Fibroblast of the aortic adventitia (primary cell): ENCODE data around the gene CDH12. TPM values are rescaled to one million over a fixed set of nuclear protein-coding genes. Genes with fewer than 3 reads are reported as not detected.

Experiments used
- DNase-seq: peaks from one replicate; pipeline ENCODE4 v3.0.0-alpha.2; 2010; ENCODE audit warnings: low read depth
- H3K4me3 ChIP-seq: 2 replicates; pipeline ENCODE4 v1.5.1; 2011; ENCODE audit warnings: low read depth, mild to moderate bottlenecking, control low read depth, low read length, moderate library complexity
- total RNA-seq: library from RNA; depleted of rRNA; stranded (reverse); fragments of >200 nt; gene quantifications from 2 replicates; pipeline ENCODE4 v1.2.3, GENCODE V29; 2012; ENCODE audit warnings: low replicate concordance
- TF ChIP-seq, protein P1 (sequence below): IDR thresholded peaks from 2 replicates; pipeline ENCODE4 v1.5.1; 2011; ENCODE audit warnings: mild to moderate bottlenecking, low read length, control low read depth, inconsistent platforms; ENCODE audit not compliant: insufficient read depth

The CDH12 gene
- total RNA-seq, 1 donor, result 0.09 TPM

DNA sequence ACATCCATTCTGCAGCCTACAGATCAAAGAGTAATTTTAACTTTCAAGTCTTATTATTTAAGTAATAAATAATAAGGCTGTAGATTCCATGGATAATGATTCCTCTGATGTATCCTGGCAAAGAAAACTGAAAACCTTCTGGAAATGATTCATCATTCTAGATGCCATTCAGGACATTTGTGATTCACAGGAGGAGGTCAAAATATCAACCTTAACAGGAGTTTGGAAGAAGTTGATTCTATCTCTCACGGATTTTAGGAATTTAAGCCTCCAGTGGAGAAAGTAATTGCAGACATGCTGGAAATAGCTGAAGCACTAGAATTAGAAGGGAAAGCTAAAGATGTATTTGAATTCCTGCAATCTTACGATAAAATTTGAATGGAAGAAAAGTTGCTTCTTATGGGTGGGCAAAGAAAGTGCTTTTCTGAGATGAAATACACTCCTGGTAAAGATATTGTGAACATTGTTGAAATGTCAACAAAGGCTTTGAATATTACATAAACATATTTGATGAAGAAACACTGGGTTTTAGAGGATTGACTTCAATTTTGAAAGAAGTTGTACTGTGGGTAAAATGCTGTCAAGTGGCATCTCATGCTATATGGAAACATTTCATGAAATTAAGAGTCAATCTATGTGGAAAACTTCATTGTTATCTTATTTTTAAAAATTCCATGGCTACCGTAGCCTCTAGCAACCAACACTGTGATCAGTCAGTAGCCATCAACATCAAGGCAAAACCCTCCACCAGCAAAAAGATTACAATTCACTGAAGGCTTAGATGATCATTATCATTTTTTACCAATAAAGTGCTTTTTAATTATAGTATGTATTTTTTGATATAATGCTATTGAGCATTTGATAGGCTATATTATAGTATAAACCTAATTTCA lies 1141.0 kb downstream of the CDH12 start:
- no peak overlapping the region for H3K4me3 ChIP-seq
- TF ChIP-seq, protein P1, sequence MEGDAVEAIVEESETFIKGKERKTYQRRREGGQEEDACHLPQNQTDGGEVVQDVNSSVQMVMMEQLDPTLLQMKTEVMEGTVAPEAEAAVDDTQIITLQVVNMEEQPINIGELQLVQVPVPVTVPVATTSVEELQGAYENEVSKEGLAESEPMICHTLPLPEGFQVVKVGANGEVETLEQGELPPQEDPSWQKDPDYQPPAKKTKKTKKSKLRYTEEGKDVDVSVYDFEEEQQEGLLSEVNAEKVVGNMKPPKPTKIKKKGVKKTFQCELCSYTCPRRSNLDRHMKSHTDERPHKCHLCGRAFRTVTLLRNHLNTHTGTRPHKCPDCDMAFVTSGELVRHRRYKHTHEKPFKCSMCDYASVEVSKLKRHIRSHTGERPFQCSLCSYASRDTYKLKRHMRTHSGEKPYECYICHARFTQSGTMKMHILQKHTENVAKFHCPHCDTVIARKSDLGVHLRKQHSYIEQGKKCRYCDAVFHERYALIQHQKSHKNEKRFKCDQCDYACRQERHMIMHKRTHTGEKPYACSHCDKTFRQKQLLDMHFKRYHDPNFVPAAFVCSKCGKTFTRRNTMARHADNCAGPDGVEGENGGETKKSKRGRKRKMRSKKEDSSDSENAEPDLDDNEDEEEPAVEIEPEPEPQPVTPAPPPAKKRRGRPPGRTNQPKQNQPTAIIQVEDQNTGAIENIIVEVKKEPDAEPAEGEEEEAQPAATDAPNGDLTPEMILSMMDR, result no peak
- DNase-seq, result no peak

DNA sequence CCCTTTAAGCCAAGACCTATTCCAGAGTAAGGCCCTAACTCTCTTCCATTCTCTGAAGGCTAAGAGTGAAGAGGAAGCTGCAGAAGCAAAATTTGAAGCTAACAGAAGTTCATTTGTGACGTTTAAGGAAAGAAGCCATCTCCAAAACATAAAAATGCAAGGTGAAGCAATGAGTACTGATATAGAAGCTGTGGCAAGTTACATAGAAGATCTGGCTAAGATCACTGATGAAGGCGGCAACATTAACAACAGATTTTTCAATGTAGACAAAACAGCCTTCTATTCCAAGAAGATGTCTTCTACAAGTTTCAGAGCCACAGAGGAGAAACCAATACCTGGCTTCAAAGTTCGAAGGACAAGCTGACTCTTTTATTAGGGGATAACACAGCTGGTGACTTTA lies 1143.4 kb downstream of the CDH12 start:
- H3K4me3 ChIP-seq, result no peak overlapping the region
- TF ChIP-seq, protein P1, result no peak
- no peak for DNase-seq

DNA sequence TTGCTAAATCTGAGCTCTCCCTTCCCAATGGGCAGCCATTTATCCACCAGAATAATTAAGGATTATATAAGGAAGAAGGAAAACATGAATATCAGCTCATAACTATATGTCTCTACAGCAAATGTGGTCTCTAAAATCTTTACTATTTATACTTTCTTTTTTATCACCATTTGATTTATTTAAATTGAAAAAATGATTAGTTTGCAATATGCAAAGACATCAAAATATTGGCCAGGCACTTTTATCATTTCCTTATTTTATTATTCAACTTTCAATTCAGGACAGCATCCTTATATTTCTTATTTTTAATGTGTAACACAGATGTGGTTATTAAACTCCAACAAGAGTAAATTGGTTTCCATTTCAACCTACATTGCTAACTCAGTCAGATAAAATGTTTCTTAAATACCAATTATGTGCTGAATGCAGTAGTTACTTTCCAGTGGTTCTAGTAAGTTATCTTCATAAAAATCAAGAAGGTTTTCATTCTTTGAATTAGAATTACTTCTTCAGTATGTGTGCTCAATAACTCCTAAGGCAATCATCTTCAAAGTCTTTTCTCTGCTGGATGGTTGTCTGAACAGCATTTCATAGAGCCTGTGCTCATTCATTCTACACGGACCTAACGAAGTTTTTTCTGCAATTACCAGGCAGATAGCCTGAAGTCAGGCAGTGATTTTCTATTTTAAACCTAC lies 1148.0 kb downstream of the CDH12 start:
- DNase-seq, result no peak
- TF ChIP-seq, protein P1, result no peak
- no peak overlapping the region for H3K4me3 ChIP-seq

DNA sequence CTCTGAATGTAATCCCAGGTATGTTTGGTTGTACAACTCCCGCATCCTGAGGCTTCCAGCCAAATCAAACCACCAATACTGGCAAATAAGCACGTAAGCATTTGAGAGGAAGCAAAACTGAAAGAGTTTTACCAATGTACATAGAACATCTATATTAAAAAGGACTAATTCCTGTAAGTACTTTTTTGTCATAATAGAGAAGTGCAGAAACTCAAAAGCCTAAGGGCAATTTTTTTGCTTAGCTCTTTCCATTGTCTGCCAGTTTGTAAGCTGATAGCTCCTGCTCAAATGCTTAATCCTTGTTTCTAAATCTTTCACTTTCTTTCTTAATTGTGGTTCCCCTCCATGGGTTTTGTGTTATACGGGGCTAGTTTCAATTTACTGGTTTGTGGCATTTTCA lies 1151.8 kb downstream of the CDH12 start:
- DNase-seq, result no peak
- TF ChIP-seq, protein P1, result no peak
- no peak overlapping the region for H3K4me3 ChIP-seq
